Fibroblast of pulmonary artery (primary cell): Measurements from ENCODE around the gene SIX1.

Source experiments
- DNase-seq: peaks from one replicate; pipeline ENCODE4 v3.0.0-alpha.2; 2010; ENCODE audit warnings: low read depth
- H3K4me3 ChIP-seq: replicated peaks from 2 replicates; pipeline ENCODE4 v1.5.1; 2011; ENCODE audit warnings: low read depth, mild to moderate bottlenecking, control low read depth, low read length, moderate library complexity
- CTCF ChIP-seq: IDR thresholded peaks from 2 replicates; pipeline ENCODE4 v1.5.1; 2011; ENCODE audit warnings: mild to moderate bottlenecking, control low read depth, low read length, inconsistent platforms; ENCODE audit errors: missing control alignments

The SIX1 gene

GRCh38 chr14:60634153-60634552 is 15.1 kb downstream of the SIX1 start:
- DNase-seq, result no peak
- no peak overlapping the region for H3K4me3 ChIP-seq
- no peak for TF ChIP-seq CTCF

DNA sequence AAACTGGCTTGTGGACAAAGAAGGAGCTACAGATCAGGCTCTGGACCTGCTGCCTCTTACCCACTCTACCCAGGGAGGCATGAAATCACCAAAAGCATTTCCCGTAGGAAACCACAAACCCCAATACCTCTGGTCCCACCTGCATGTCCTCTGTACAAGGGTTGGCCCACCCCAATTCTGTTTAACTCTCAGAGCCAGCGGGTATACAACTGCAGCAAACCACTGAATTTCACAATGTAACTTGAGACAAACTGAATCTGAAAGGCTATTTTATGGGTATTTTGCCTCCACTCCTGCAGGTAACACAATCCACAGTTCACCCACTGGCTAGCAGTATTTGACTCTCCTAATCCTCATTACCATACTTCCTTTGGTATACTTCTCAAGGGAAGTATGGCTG is 16.5 kb downstream of the SIX1 start:
- no peak for DNase-seq
- H3K4me3 ChIP-seq, result no peak overlapping the region
- no peak for TF ChIP-seq CTCF

GRCh38 chr14:60632257-60632656 is 17.0 kb downstream of the SIX1 start:
- no peak for DNase-seq
- no peak for TF ChIP-seq CTCF
- H3K4me3 ChIP-seq, result no peak overlapping the region

DNA sequence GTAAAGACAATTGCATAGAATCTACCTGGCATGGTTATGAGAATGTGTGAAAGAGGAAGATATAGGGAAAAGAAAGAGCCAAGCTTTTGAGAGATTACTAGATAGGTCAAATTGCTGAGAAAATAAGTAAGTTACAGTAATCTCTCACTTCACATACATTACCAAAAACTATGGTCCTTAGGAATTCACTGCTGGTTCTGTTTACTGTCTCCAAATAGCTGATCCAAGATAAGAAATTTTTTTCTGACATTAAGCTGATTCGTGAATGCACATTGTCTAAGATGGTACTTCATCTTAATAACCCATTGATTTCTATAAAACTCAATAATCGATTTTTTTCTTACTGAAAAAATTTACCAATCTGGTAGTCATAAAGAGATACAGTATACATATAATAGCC is 17.4 kb downstream of the SIX1 start:
- TF ChIP-seq CTCF, result no peak

DNA sequence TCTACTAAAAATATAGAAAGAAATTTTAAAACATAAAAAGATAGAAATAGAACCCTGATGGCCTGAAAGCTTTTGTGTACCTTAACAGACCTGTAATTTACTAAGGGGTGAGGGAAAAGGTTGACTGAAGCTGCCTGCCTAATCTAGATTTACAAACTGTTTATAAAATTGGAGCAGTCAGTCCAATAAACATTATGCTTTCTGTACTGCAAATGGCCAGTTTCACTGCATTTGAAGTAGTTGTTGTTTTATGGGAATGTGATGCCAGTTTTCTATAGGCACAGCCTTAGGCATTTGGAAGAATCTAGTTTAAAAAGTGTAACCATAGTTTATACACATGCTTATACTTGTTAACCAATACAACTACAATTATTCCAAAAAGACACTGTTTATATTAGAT is 19.1 kb downstream of the SIX1 start:
- no peak for TF ChIP-seq CTCF
- no peak for DNase-seq
- no peak overlapping the region for H3K4me3 ChIP-seq

More for the DNA sequence above, 17.4 kb downstream of the SIX1 start:
- no peak overlapping the region for H3K4me3 ChIP-seq
- DNase-seq, result no peak

GRCh38 chr14:60628892-60629291 is 20.4 kb downstream of the SIX1 start:
- DNase-seq, result no peak
- no peak overlapping the region for H3K4me3 ChIP-seq
- TF ChIP-seq CTCF, result no peak

DNA sequence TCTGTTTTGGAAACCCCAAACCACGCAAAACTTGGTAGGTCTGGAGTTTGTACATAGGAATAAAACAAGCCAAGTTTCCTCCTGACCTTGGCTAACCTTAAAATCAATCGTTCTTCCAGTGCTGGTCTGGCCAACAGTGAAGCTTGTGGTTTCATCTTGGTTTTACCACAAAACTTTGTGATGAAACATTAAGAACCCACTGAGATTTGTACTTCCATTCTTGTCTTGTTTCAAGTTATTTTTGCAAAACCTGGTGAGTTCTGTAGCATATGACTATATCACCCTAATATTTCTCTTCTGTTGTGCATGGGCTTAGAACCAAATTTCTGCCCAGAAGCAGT is 26.4 kb downstream of the SIX1 start:
- H3K4me3 ChIP-seq, result no peak overlapping the region
- peak; percentile 41 for DNase-seq
- TF ChIP-seq CTCF, result no peak
